ENCODE data around the gene HDC.
A peak's percentile ranks its signal among the peaks of the same experiment; 100 is the strongest.

The HDC gene

DNA sequence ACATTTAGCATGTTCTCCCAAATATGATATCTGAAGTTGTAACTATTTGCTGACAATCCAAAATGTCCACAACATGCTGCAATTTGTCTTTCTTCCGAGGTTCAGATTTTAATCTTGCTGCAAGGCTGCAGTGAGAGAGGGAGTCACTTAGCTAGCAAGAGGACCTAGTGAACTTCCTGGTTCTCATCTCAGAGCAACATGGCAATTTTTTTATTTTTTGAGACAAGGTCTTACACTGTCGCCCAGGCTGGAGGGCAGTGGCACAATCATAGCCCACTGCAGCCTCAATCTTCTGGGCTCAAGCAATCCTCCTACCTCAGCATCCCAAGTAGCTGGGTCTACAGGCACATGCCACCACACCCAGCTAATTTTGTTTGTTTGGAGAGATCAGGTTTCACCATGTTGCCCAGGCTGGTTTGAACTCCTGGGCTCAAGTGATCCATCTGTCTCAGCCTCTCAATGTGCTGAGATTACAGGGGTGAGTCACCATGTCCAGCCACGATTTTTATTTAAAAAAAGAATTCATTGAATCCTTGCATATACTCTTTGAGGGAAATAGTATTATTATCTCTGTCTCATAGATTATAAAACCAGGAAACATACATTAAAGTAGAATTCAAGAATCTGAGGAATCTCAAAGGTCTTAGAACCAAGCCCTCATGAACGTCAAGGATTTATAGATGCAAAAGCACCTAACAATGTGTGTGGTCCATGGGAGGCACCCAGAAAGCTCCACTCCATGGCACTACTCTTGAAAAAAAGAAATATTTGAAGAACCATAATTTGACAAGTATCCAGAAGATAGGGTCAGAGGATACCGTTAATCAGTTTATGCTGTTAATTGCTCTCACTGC lies 9.1 kb downstream of the HDC start:
- DNase-seq (ENCODE audit: low spot score), result no peak

GRCh38 chr15:50252556-50252955 lies 13.0 kb downstream of the HDC start:
- DNase-seq (ENCODE audit: low spot score), result no peak

GRCh38 chr15:50251638-50252182 lies 13.8 kb downstream of the HDC start:
- DNase-seq (ENCODE audit: low spot score), result no peak

DNA sequence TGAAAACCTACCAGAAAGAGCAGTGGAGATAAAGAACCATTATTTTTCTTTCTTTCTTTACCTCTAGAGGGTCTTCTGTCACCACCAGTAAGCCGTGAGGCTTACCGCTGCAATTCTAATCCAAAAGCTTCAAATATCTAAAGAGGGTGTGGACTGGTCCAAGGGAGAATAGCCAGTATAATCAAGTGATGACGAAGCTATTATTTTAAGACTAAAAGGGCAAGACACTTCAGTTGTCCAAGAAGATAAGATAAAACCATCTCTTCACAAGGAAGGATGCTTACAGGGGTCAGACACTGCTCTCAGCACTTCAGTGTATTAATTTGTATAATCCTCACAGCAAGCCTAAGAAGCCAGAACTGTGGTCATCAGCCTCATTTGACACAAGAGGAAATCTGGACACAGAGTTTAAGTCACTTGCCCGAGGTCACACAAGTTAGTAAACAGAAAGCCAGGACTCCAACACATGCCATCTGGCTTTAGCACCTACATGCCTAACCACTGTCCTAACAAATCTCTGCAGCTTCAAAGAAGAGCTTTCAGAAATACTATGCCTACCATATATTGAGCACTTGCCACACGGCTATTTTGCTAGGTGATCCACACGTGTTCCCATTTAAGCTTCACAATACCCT lies 14.6 kb downstream of the HDC start:
- no peak for DNase-seq (ENCODE audit: low spot score)

- DNase-seq (ENCODE audit: low spot score), result no peak
These were observed 15.8 kb downstream of the HDC start for GRCh38 chr15:50249704-50250103.

DNA sequence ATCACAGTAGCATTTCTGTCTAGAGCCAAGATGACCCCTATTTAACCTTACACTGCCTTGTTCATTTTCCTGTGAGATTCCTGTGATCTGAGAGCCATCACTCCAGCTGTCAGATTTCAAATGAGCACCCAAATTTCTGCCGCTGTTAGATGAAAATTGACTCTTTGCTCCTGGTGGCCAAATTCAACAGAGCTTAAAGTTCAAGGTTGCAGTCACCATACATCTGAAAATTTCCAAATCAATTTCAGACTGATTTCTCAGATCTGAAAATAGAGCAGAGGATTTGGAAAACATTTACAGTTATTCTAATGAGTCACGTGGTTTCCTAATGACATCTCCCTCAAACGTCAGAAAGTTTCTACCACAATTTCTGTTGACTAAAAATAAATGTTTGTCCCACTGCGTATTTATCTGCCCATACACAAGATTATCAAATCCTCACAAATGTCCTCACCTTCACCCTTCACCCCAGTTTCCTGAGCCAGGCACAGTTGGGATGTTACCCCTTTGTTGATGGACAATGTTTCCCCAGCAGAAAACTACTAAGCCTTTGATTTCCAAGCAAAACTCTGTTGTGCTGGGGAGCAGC lies 16.4 kb downstream of the HDC start:
- no peak for DNase-seq (ENCODE audit: low spot score)

DNA sequence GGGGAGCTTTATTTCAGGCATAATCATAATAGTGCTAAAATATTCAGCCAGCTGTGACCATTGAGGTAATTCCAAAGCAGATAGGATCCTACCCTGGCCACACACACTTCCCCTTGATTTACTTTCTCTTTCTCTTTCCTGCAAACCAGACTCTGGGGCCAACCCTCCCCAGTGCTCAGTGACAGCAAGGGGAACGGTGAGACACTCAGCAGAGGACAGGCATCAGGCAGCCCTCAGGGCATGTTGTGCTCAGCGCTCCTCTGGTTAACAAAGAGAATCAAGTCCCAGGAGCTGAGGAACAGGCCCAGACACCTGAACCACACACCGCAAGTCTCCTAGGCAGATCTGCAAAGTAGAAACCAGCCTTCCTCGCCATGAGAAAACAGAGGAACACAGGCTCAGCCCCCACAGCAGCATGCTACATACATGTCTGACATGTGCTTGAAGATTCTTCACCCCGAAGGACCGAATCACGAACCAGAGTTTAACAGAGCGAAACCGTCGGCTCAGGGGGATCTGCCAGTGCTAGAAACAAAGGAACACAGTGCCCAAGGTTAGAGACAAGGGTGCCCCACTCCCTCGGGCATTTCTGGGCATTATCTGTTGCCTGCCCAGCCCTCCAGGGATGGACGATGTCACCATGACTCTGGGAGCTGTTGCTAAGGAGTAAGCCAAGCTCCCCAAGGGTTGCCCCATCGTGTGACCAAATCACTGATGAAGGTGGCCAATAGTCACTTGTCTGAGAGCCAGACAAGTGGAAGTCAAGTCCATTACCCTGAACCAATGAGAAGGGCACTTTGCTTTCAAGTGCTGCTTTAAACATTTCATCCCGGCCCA lies 17.5 kb downstream of the HDC start:
- DNase-seq (ENCODE audit: low spot score), result peak; percentile 69

DNA sequence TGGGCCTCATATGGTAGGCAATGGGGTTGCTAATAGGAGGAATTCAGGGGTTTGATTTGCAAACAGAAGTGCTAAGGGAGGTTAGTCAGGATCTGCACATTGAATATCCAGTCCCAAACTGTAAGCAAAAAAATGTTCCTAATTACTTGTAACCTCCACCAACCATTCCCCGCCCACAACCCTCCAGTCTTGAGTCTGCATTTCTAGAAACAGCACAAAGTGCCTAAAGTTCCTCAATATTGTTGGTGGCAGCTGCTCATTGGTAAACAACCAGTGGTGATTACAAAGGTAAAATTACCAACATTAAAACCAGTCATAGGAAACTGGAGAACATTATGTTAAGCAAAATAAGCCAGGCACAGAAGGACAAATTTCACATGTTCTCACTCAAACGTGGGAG lies 18.9 kb downstream of the HDC start:
- DNase-seq (ENCODE audit: low spot score), result no peak

- DNase-seq (ENCODE audit: low spot score), result no peak
These were observed 20.4 kb downstream of the HDC start for GRCh38 chr15:50244959-50245624.

DNA sequence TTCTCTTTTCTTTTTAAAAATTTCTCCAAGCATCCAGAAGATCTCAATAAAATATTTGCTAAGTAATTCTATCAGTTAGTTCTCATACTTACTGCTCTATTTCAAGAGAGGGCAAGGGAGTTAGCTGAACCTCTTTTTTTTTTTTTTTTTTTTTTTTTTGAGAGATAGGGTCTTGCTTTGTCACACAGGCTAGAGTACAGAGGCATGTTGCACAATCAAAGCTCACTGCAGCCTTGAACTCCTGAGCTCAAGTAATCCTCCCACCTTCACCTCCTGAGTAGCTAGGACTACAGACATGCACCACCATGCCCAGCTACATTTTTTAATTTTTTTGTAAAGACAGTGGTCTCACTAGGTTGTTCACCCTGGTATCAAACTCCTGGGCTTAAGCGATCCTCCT lies 21.4 kb downstream of the HDC start:
- DNase-seq (ENCODE audit: low spot score), result no peak

DNA sequence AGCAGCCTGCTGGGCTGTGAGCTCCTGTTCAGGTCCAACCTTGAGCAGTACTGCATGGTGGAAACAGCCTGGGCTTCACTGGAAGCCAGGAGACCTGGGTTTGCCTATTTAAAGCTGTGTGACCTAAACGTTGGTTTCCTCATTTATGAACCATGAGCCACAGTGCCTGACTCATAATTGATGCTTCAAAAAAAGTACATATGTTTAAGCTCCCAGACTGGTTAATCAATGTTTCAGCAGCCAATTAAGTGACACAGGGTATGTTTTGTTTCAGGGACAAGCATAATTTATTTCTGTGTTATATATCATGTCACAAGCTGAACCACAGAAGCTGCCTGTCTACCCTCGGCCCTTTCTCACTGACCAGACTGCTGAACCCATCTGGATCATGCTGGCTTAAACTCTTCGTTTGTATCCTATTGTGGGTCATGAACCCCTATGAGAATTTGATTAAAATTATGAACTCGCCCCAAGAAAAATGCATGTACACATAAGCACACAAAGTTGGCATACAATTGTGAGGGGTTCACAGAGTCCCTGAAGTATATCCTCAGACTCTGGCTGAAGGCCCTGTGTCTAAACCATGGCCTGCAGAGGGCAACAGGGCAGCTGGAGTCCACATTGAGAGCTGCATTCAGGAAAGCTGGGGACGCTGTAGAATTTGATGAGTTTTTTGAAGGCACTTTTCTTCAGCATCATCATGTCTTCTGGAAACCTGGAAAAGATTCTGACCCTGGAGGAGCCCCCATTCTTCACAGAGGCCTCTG lies 23.7 kb downstream of the HDC start:
- DNase-seq (ENCODE audit: low spot score), result no peak

- DNase-seq (ENCODE audit: low spot score), result no peak
These were observed 27.3 kb downstream of the HDC start for GRCh38 chr15:50238255-50238654.

DNA sequence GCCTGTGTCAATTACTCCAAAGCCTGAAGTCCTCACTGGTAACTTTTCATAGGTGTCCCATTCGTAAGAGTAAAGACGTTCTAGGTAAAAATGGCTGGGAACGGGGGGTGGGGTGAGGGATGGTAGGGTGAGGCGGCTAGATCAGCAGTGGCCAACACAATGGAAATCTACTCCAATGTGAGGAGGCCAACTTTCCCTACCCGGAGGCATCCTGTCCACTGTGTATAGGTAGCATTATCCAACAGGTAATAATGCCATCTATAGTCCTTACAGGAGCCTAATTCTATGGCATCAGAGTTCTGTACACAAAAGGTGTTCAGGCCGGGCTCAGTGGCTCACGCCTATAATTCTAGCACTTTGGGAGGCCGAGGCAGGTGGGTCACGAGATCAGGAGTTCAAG lies 29.1 kb downstream of the HDC start:
- DNase-seq (ENCODE audit: low spot score), result no peak

DNA sequence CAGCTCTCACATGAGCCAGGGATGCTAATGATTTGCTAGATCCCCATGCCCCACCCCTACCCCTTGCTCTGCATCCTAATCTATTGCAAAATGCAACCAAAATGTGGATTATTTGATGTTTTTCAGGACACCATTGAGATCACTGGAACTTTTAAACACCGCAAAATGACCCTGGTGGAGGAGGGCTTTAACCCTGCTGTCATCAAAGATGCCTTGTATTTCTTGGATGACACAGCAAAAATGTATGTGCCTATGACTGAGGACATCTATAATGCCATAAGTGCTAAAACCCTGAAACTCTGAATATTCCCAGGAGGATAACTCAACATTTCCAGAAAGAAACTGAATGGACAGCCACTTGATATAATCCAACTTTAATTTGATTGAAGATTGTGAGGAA lies 29.7 kb downstream of the HDC start:
- DNase-seq (ENCODE audit: low spot score), result no peak

DNA sequence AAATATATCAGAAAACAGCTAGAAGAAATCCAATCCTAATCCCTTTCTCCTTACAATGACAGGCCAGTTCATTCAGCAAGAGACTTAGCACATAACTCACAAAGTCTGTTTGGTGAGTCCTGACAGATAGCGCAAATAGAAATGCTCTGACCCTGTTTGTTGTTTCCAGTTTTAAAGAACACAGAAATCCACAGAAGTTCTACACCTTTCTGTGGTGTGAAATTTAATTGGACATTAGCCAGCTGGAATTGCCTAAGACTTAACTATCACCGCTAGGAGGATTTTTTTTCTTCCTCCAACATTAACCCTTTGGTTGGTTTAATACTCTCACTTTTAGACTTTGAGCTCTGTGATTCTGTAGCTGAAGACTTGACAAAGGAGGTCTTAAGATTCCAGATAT lies 30.8 kb downstream of the HDC start:
- no peak for DNase-seq (ENCODE audit: low spot score)

GRCh38 chr15:50233192-50233736 lies 32.3 kb downstream of the HDC start:
- DNase-seq (ENCODE audit: low spot score), result no peak

DNA sequence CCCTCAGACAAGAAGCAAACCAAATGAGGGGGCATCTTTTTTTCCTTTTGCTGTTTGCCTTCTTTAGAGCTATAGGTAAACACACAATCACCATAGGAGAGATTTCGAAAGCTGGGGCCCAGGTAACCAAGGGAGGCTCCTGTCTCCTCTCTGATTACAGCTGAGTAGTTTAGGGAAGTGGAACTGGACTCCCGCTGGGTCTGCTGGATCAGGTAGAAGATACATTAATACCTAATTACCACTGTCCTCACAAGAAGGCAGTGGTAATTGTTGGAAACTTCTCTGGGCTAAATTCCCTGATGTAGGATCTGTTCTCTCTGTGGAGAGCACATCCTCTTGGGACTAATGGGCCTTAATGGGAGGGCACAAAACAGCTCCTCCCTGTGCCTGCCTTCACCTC lies 32.7 kb downstream of the HDC start:
- no peak for DNase-seq (ENCODE audit: low spot score)

DNA sequence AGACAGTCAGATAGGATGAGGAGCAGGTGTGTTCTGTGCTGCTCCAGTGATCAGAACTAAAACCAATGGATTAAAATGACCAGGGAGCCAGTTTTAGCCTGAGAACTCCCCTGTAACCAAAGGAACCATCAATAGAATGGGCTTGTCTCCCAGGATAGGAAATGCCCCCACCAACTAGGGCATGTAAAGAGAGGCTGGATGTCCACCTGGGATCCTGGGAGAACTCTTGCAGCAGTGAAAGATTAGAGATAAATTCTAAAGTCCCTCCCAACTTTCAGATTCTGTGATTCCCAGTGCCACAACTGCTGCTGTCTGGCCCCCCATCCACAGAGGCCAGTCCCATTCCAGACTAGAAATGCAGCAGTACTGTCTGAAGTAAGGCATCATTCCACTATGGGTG lies 33.8 kb downstream of the HDC start:
- DNase-seq (ENCODE audit: low spot score), result no peak

- no peak for DNase-seq (ENCODE audit: low spot score)
These were observed 36.2 kb downstream of the HDC start for GRCh38 chr15:50229336-50229735.

DNA sequence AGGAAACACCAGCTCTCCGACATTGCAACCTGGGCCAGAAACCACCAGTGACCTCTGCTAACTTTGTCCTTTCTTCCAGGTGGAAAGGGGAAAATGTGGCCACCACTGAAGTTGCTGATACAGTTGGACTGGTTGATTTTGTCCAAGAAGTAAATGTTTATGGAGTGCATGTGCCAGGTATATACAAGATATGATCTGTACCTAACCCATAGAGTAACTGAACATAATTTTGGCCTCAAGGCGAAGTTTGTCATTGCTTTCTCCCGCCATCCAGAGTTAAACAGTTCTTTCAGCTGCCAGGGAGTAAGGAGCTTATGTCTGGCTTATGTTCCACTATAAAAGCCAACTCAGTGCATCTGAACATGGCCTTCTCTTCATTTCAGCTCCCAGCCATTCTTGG lies 36.7 kb downstream of the HDC start:
- DNase-seq (ENCODE audit: low spot score), result no peak

GRCh38 chr15:50227076-50227475 lies 38.5 kb downstream of the HDC start:
- no peak for DNase-seq (ENCODE audit: low spot score)
